H1 (cell line): ENCODE measurements around the gene CACNG5. TPM values are rescaled to one million over a fixed set of nuclear protein-coding genes. Genes with fewer than 3 reads are reported as not detected.

Experiments used
- CTCF ChIA-PET: fragments of 300-600 bp; sonication (Branson Sonifier 250); formaldehyde crosslinking; loops from one replicate; lab custom pipeline; 2021; ENCODE audit not compliant: partially characterized antibody; lab: Charles Lee
- POLR2A ChIA-PET: fragments of 300-600 bp; sonication (Branson Sonifier 250); formaldehyde crosslinking; loops from one replicate; lab custom pipeline; 2021; ENCODE audit warnings: inconsistent platforms; ENCODE audit not compliant: partially characterized antibody; lab: Charles Lee
- DNase-seq, 2 experiments: peaks; one replicate each; pipeline versions ENCODE4 v3.0.0 to v3.0.0-alpha.2; 2010 to 2022; ENCODE audit warnings: low spot score in 2 of 2, low read depth in 1 of 2, mixed read lengths in 1 of 2
- FAIRE-seq: peaks from 2 replicates; lab custom pipeline; 2011; peaks lifted over from hg19 to GRCh38; lab: Jason Lieb, UNC
- H2AFZ ChIP-seq: 2 replicates; pipeline ENCODE4 v1.8.1; 2012; ENCODE audit warnings: low read length, inconsistent platforms
- H2AK5ac ChIP-seq: 2 replicates; pipeline ENCODE4 v1.6.1; 2013; ENCODE audit warnings: low read depth, low read length
- H2BK120ac ChIP-seq: replicated peaks from 2 replicates; pipeline ENCODE3; 2013; ENCODE audit warnings: low read depth, low read length, inconsistent platforms
- H2BK12ac ChIP-seq: 2 replicates; pipeline ENCODE4 v1.6.1; 2013; ENCODE audit warnings: low read depth, low read length
- H2BK15ac ChIP-seq: 2 replicates; pipeline ENCODE4 v1.6.1; 2013; ENCODE audit warnings: low read length
- H2BK20ac ChIP-seq: 2 replicates; pipeline ENCODE4 v1.6.1; 2013; ENCODE audit warnings: low read length
- H2BK5ac ChIP-seq: 2 replicates; pipeline ENCODE4 v1.6.1; 2013; ENCODE audit warnings: low read depth, low read length
- H3K14ac ChIP-seq: 2 replicates; pipeline ENCODE4 v1.6.1; 2013; ENCODE audit warnings: inconsistent platforms; ENCODE audit not compliant: insufficient read length
- H3K18ac ChIP-seq: 2 replicates; pipeline ENCODE4 v1.6.1; 2013; ENCODE audit warnings: low read length; ENCODE audit errors: extremely low read depth
- H3K23ac ChIP-seq: 2 replicates; pipeline ENCODE4 v1.6.1; 2013; ENCODE audit warnings: inconsistent platforms; ENCODE audit not compliant: insufficient read length
- H3K23me2 ChIP-seq: 2 replicates; pipeline ENCODE4 v1.6.1; 2013; ENCODE audit warnings: low read depth, low read length
- H3K27ac ChIP-seq: 2 replicates; pipeline ENCODE4 v1.6.1; 2011; ENCODE audit warnings: low read depth, low read length, inconsistent platforms
- H3K27me3 ChIP-seq, 4 experiments: replicated peaks in 1 of 4; 1 replicate in 1 of 4; 2 replicates in 3 of 4; pipeline versions ENCODE4 v1.6.1 to v1.8.1; 2011 to 2013; ENCODE audit warnings: low read length in 3 of 4, mild to moderate bottlenecking in 3 of 4, inconsistent platforms in 2 of 4, mixed read lengths in 2 of 4, moderate library complexity in 1 of 4; ENCODE audit not compliant: control insufficient read depth in 3 of 4, insufficient read depth in 3 of 4; ENCODE audit errors: extremely low read depth in 1 of 4
- H3K36me3 ChIP-seq, 4 experiments: 2 replicates each; pipeline versions ENCODE4 v1.6.1 to v1.8.1; 2011 to 2013; ENCODE audit warnings: mild to moderate bottlenecking in 4 of 4, low read length in 3 of 4, moderate library complexity in 2 of 4, control low read depth in 1 of 4, inconsistent platforms in 1 of 4; ENCODE audit not compliant: insufficient read depth in 4 of 4, control insufficient read depth in 2 of 4
- H3K4ac ChIP-seq: replicated peaks from 2 replicates; pipeline ENCODE3; 2013; ENCODE audit warnings: low read length, low read depth, mixed read lengths, inconsistent platforms; ENCODE audit not compliant: insufficient read length
- H3K4me1 ChIP-seq, 4 experiments: replicated peaks in 1 of 4; 1 replicate in 1 of 4; 2 replicates in 3 of 4; pipeline versions ENCODE4 v1.6.1 to v1.8.1; 2011 to 2013; ENCODE audit warnings: low read length in 3 of 4, inconsistent platforms in 2 of 4, mixed read lengths in 1 of 4; ENCODE audit not compliant: insufficient read depth in 4 of 4, control insufficient read depth in 3 of 4
- H3K4me2 ChIP-seq, 2 experiments: 2 replicates each; pipeline versions ENCODE4 v1.6.1 to v1.8.1; 2011 to 2013; ENCODE audit warnings: low read depth in 2 of 2, low read length in 2 of 2, control low read depth in 1 of 2, inconsistent platforms in 1 of 2, mild to moderate bottlenecking in 1 of 2; ENCODE audit not compliant: insufficient read depth in 1 of 2
- H3K4me3 ChIP-seq, 4 experiments: fragments of 200-600, 300-600 bp in 1 of 4; sonication (generic), shearing (Covaris generic), sonication (Bioruptor Twin) in 1 of 4; 2 replicates each; pipeline versions ENCODE4 v1.5.1 to v1.8.1; 2011 to 2016; ENCODE audit warnings: low read length in 4 of 4, low read depth in 3 of 4, control low read depth in 2 of 4, inconsistent platforms in 2 of 4, mild to moderate bottlenecking in 2 of 4, mixed read lengths in 1 of 4, moderate library complexity in 1 of 4; ENCODE audit not compliant: insufficient read depth in 2 of 4; ENCODE audit errors: extremely low read depth in 1 of 4
- H3K56ac ChIP-seq: replicated peaks from 2 replicates; pipeline ENCODE3; 2013; ENCODE audit warnings: low read depth, mild to moderate bottlenecking, mixed read lengths, low read length, inconsistent platforms; ENCODE audit not compliant: insufficient read length
- H3K79me1 ChIP-seq: 2 replicates; pipeline ENCODE4 v1.6.1; 2013; ENCODE audit warnings: low read depth, low read length, control low read depth
- H3K79me2 ChIP-seq, 2 experiments: 2 replicates each; pipeline versions ENCODE4 v1.6.1 to v1.8.1; 2012 to 2013; ENCODE audit warnings: low read length in 2 of 2, mild to moderate bottlenecking in 2 of 2, inconsistent platforms in 1 of 2; ENCODE audit not compliant: insufficient read depth in 2 of 2, control insufficient read depth in 1 of 2
- H3K9ac ChIP-seq, 4 experiments: replicated peaks in 1 of 4; 1 replicate in 1 of 4; 2 replicates in 3 of 4; pipeline versions ENCODE4 v1.6.1 to v1.8.1; 2011 to 2013; ENCODE audit warnings: low read depth in 3 of 4, low read length in 3 of 4, control low read depth in 2 of 4, mild to moderate bottlenecking in 2 of 4, moderate library complexity in 2 of 4, inconsistent platforms in 1 of 4; ENCODE audit errors: extremely low read depth in 1 of 4
- H3K9me3 ChIP-seq, 2 experiments: 2 replicates each; pipeline versions ENCODE4 v1.6.1 to v1.8.1; 2012 to 2013; ENCODE audit warnings: mild to moderate bottlenecking in 2 of 2, moderate library complexity in 2 of 2, control low read depth in 1 of 2, inconsistent platforms in 1 of 2, low read depth in 1 of 2, low read length in 1 of 2, mixed read lengths in 1 of 2; ENCODE audit not compliant: insufficient read depth in 2 of 2
- H4K20me1 ChIP-seq, 2 experiments: replicated peaks in 1 of 2; 2 replicates each; pipeline versions ENCODE3 to v1.8.1; 2011 to 2013; ENCODE audit warnings: inconsistent platforms in 2 of 2, low read length in 2 of 2, mild to moderate bottlenecking in 1 of 2; ENCODE audit not compliant: insufficient read depth in 2 of 2, control insufficient read depth in 1 of 2
- H4K5ac ChIP-seq: 2 replicates; pipeline ENCODE4 v1.6.1; 2013; ENCODE audit warnings: low read length, low read depth, mixed read lengths, inconsistent platforms; ENCODE audit not compliant: insufficient read length
- H4K8ac ChIP-seq: 2 replicates; pipeline ENCODE4 v1.8.0; 2013; ENCODE audit warnings: mild to moderate bottlenecking, moderate library complexity, low read length, inconsistent platforms; ENCODE audit not compliant: insufficient read depth; ENCODE audit errors: extremely low read depth
- H4K91ac ChIP-seq: replicated peaks from 2 replicates; pipeline ENCODE3; 2013; ENCODE audit warnings: low read length, mixed read lengths, inconsistent platforms; ENCODE audit not compliant: insufficient read length
- CREB1 ChIP-seq: IDR thresholded peaks from 2 replicates; pipeline ENCODE4 v1.6.1; 2012; ENCODE audit warnings: inconsistent platforms
- EP300 ChIP-seq, 2 experiments: IDR thresholded peaks; 1 replicate in 1 of 2; 2 replicates in 1 of 2; pipeline ENCODE4 v1.6.1; 2011 to 2012; ENCODE audit warnings: low read depth in 2 of 2, low read length in 2 of 2, mild to moderate bottlenecking in 2 of 2, borderline replicate concordance in 1 of 2, inconsistent platforms in 1 of 2, moderate library complexity in 1 of 2
- KDM4A ChIP-seq: IDR thresholded peaks from one replicate; pipeline ENCODE4 v1.7.1; 2012; ENCODE audit warnings: low read depth, mild to moderate bottlenecking, moderate library complexity, low read length, inconsistent platforms; ENCODE audit not compliant: severe bottlenecking
- NRF1 ChIP-seq: IDR thresholded peaks from 2 replicates; pipeline ENCODE4 v1.6.1; 2011; ENCODE audit warnings: mild to moderate bottlenecking, low read depth, low read length, improper control_type of control experiment
- RFX5 ChIP-seq: IDR thresholded peaks from 2 replicates; pipeline ENCODE4 v1.6.1; 2011; ENCODE audit warnings: low read depth, low read length, improper control_type of control experiment, borderline replicate concordance
- RXRA ChIP-seq: IDR thresholded peaks from 2 replicates; pipeline ENCODE4 v1.6.1; 2011; ENCODE audit warnings: low read depth, mild to moderate bottlenecking, low read length, moderate library complexity; ENCODE audit not compliant: insufficient read depth
- SAP30 ChIP-seq: fragments of 300-600 bp; sonication (generic); IDR thresholded peaks from 2 replicates; pipeline ENCODE4 v1.7.1; 2012; ENCODE audit warnings: low read length, moderate library complexity, mild to moderate bottlenecking, inconsistent platforms; ENCODE audit not compliant: insufficient read depth, insufficient replicate concordance
- SP1 ChIP-seq: IDR thresholded peaks from 2 replicates; pipeline ENCODE4 v1.6.1; 2011; ENCODE audit warnings: low read depth, low read length
- SRF ChIP-seq: IDR thresholded peaks from 2 replicates; pipeline ENCODE4 v1.6.1; 2011; ENCODE audit warnings: mild to moderate bottlenecking, low read depth, low read length, moderate library complexity
- TEAD4 ChIP-seq: IDR thresholded peaks from 2 replicates; pipeline ENCODE4 v1.6.1; 2012; ENCODE audit warnings: low read depth, low read length, inconsistent platforms, mixed read lengths
- WGBS, 2 experiments: shearing (Covaris generic) in 1 of 2; methylation state at CpG; one replicate each; pipeline versions ENCODE4 v1.1.6 to v1.1.7; 2013 to 2015; ENCODE audit warnings: low lambda C conversion rate in 2 of 2, mixed read lengths in 2 of 2, inconsistent platforms in 1 of 2, low coverage in 1 of 2, missing lambda C conversion rate in 1 of 2; ENCODE audit not compliant: insufficient replicate concordance in 2 of 2, insufficient coverage in 1 of 2, insufficient read length in 1 of 2; ENCODE audit errors: extremely low coverage in 1 of 2, missing lambda C conversion rate in 1 of 2; 5-methylcytosine and 5-hydroxymethylcytosine counted together
- polyA plus RNA-seq, 7 experiments: library from polyadenylated mRNA; depleted of rRNA in 3 of 7; stranded (reverse) in 5 of 7; unstranded in 2 of 7; fragments of >200 nt in 5 of 7; fragments of 200-250 nt in 2 of 7; gene quantifications; 1 replicate in 5 of 7; 2 replicates in 1 of 7; 4 replicates in 1 of 7; pipeline versions ENCODE4 v1.2.1 to v1.2.3, GENCODE V29; 2011 to 2013; ENCODE audit warnings: missing spikeins in 2 of 7, mixed read lengths in 2 of 7
- total RNA-seq: library from RNA; stranded (reverse); fragmentation: NEBNext Ultra II Directional; extraction: Animal tissue kit (Norgen Biotek cat#: 25700); gene quantifications from 2 replicates; pipeline ENCODE4 v1.2.1, GENCODE V29; 2021
- TF ChIP-seq, protein P1 (sequence below): IDR thresholded peaks from 2 replicates; pipeline ENCODE4 v1.6.1; 2011; ENCODE audit warnings: low read depth, mild to moderate bottlenecking, low read length; ENCODE audit not compliant: insufficient read depth

The CACNG5 gene
- total and polyA plus RNA-seq, 2 of the 8 experiments (the other 6 are each of a cell fraction or from before 2014, with no cell fraction given), result 2.2 to 3.1 TPM

DNA sequence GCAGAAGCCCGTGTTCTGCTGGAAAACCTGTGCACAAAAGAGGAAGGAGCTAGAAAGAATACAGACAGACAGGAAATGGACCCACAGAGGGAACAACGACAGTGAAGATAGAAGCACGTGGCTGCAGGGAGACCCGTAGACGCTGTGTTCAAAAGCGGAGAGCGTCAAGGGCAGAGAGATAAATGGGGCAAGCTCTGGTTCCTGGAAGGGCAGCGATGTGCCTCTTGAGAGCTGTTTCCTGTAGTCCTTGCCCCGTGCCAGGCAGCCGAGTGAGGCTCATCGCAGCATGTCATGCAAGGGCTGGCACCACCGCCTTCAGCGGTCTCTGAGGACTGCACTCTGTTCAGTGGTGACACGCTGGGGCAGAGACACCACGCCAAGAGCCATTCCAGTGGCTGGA lies 43.6 kb upstream of the CACNG5 start:
- H4K20me1 ChIP-seq, result no peaks in the 10 kb centered on the region
- POLR2A ChIA-PET, result no interaction called here
- H3K79me1 ChIP-seq, result no peaks in the 10 kb centered on the region
- no peaks in the 10 kb centered on the region for H3K23me2 ChIP-seq
- H3K27me3 ChIP-seq, result no peaks in the 10 kb centered on the region
- no peak overlapping the region for H4K5ac ChIP-seq
- no peak overlapping the region for H3K4ac ChIP-seq
- FAIRE-seq (no peak), DNase-seq (no peak)
- H2AK5ac ChIP-seq, result no peak overlapping the region; the same call in 1 of the 2 replicates
- H2BK20ac ChIP-seq, result no peak overlapping the region
- H3K9ac ChIP-seq, result no peak overlapping the region
- H3K56ac ChIP-seq, result no peak overlapping the region
- peak overlapping the region; percentile 26 for H4K91ac ChIP-seq
- no peak overlapping the region for H3K27ac ChIP-seq
- H3K18ac ChIP-seq, result no peak overlapping the region
- no peak overlapping the region for H2AFZ ChIP-seq
- no peak overlapping the region for H2BK12ac ChIP-seq
- no peak overlapping the region for H3K23ac ChIP-seq
- CTCF ChIA-PET, result interaction anchor here (0.8 to 1.9 kb wide), 5 partner anchors 8 to 69 kb away, joined by 3 to 7 read pairs (median 4); no protein-coding TSS in a partner anchor
- H2BK15ac ChIP-seq, result no peak overlapping the region
- H3K9me3 ChIP-seq, result no peaks in the 10 kb centered on the region
- H3K36me3 ChIP-seq, result no peaks in the 10 kb centered on the region; a peak in 1 of 8 replicates
- no peaks in the 10 kb centered on the region for H3K79me2 ChIP-seq
- no peak overlapping the region for H3K14ac ChIP-seq
- no peak overlapping the region for H2BK5ac ChIP-seq
- no peak overlapping the region for H3K4me3 ChIP-seq
- no peak overlapping the region for H3K4me2 ChIP-seq
- H4K8ac ChIP-seq, result no peak overlapping the region
- no peak overlapping the region for H2BK120ac ChIP-seq
- WGBS, 2 experiments, result 94% methylated on average over 15 of the region's 15 CpGs; no CpG with 5 or more reads in 1 of the 2 experiments
- H3K4me1 ChIP-seq, result no peaks in the 10 kb centered on the region; a peak in 1 of 7 replicates
- TF ChIP-seq KDM4A (no peak), RFX5 (no peak), EP300 (IDR thresholded peaks at IDR 0.05; ENCODE audit: borderline replicate concordance in 1 of 2, low read depth in 2 of 2, low read length in 2 of 2) (no peak), CREB1 (no peak), SP1 (no peak), TEAD4 (no peak), NRF1 (no peak), RXRA (no peak), SAP30 (no peak), SRF (no peak)
- TF ChIP-seq, protein P1, sequence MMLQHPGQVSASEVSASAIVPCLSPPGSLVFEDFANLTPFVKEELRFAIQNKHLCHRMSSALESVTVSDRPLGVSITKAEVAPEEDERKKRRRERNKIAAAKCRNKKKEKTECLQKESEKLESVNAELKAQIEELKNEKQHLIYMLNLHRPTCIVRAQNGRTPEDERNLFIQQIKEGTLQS, result no peak
